Type B pancreatic cell (in vitro differentiated cells): ENCODE data around the gene FGFR2. TPM values are rescaled to one million over a fixed set of nuclear protein-coding genes. Genes with fewer than 3 reads are reported as not detected.

Experiments
- DNase-seq: peaks from one replicate; pipeline ENCODE4 v3.0.0; 2021; ENCODE audit warnings: mixed read lengths; ENCODE audit not compliant: unreplicated experiment; ENCODE audit errors: extremely low spot score
- H3K27ac Mint-ChIP-seq: 2 replicates; pipeline ENCODE4 v1.8.0; 2021; ENCODE audit warnings: mild to moderate bottlenecking, mixed read lengths
- H3K27me3 Mint-ChIP-seq: 2 replicates; pipeline ENCODE4 v1.8.0; 2021; ENCODE audit warnings: mixed read lengths
- H3K36me3 Mint-ChIP-seq: 2 replicates; pipeline ENCODE4 v1.8.0; 2021; ENCODE audit warnings: mixed read lengths
- H3K4me1 Mint-ChIP-seq: one replicate; pipeline ENCODE4 v1.8.0; 2021; ENCODE audit warnings: mixed read lengths; ENCODE audit not compliant: unreplicated experiment
- H3K4me3 Mint-ChIP-seq: 2 replicates; pipeline ENCODE4 v1.8.0; 2021; ENCODE audit warnings: mild to moderate bottlenecking, mixed read lengths
- H3K9me3 Mint-ChIP-seq: 2 replicates; pipeline ENCODE4 v1.8.0; 2021; ENCODE audit warnings: mixed read lengths
- CTCF ChIP-seq: fragments of 200-600 bp; sonication (generic); conservative IDR thresholded peaks from 2 replicates; pipeline ENCODE4 v1.5.0; 2021; ENCODE audit warnings: antibody characterized with exemption, mild to moderate bottlenecking
- total RNA-seq: library from RNA; stranded (reverse); gene quantifications from 2 replicates; pipeline ENCODE4 v1.2.1, GENCODE V29; 2021; ENCODE audit warnings: low replicate concordance

Gene FGFR2
- total RNA-seq, 1 donor from 2014 or later, result 173 TPM

DNA sequence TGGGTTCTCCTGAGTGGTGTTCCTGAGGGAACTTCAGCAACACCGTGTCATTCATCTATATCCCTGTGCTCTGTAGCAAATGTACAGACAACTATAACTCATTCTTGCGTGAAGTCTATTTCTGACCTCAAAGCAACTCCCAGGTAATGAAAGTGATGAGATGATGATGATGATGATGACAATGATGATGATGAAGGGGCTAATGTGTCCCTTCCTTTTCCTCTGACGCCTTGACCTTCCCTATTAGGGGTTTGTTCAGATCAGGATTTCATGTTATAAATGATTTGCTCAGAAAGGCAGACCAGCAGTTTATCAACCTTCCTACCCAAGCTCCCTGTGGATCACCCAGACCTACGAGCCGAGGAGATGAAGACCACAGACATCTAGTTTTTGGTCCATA, 136.9 kb downstream of the FGFR2 start:
- H3K4me1 Mint-ChIP-seq, result peaks cover 24% of the 10 kb centered on the region
- H3K36me3 Mint-ChIP-seq, result no peaks in the 10 kb centered on the region
- no peak overlapping the region for H3K4me3 Mint-ChIP-seq
- H3K27ac Mint-ChIP-seq, result no peak overlapping the region
- TF ChIP-seq CTCF, result no peak
- DNase-seq, result no peak
- H3K9me3 Mint-ChIP-seq, result peaks cover 16% of the 10 kb centered on the region
- H3K27me3 Mint-ChIP-seq, result peaks cover 8% of the 10 kb centered on the region

DNA sequence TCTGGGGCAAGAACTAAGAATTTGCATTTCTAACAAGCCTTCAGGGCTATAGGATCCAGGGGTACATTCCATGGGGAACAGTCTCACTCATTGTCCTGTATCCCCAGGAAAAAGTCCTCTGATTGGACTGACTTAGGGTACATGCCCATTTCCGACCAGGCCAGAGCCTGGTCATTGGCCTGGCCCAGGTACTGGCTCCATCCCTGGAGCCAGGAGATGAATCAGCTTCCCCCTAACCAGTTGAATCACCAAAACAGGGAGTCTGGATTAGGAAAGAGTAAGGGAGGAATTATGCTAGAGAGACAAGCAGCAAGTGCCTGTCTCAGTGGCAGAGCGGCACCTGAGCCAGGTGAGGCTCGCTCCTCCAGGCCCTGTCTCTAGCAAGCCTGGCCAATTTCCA, 137.5 kb downstream of the FGFR2 start:
- Mint-ChIP-seq H3K36me3 (no peaks in the 10 kb centered on the region), H3K4me1 (peaks cover 24% of the 10 kb centered on the region), H3K27ac (no peak overlapping the region), H3K27me3 (peaks cover 8% of the 10 kb centered on the region), H3K9me3 (peaks cover 16% of the 10 kb centered on the region), H3K4me3 (no peak overlapping the region)
- no peak for DNase-seq
- TF ChIP-seq CTCF, result no peak

GRCh38 chr10:121459622-121460453, 138.4 kb downstream of the FGFR2 start:
- no peaks in the 10 kb centered on the region for H3K36me3 Mint-ChIP-seq
- peaks cover 31% of the 10 kb centered on the region for H3K4me1 Mint-ChIP-seq
- H3K4me3 Mint-ChIP-seq, result no peak overlapping the region
- peaks cover 8% of the 10 kb centered on the region for H3K27me3 Mint-ChIP-seq
- peak overlapping the region; percentile 57 for H3K27ac Mint-ChIP-seq
- no peak for DNase-seq
- H3K9me3 Mint-ChIP-seq, result peaks cover 16% of the 10 kb centered on the region
- TF ChIP-seq CTCF, result no peak

DNA sequence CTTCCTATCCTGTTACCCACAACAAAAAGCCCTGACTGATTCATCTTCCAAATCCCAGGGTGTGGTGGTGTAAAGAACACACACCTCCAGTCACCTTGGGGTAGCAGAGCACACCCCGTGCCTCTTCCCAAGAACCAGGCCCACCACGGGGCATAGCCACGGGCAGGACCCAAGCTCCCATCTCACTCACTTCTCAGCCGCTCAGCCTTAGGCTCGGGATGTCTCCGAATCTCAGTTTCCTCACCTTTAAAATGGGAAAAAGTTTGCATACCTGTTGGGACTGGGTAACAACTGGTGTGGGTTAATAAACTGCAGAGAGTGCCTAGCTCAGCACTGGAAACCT, 139.0 kb downstream of the FGFR2 start:
- no peak for TF ChIP-seq CTCF
- peak overlapping the region; percentile 57 for H3K27ac Mint-ChIP-seq
- no peak overlapping the region for H3K4me3 Mint-ChIP-seq
- H3K36me3 Mint-ChIP-seq, result no peaks in the 10 kb centered on the region
- DNase-seq, result no peak
- peaks cover 16% of the 10 kb centered on the region for H3K9me3 Mint-ChIP-seq
- peaks cover 8% of the 10 kb centered on the region for H3K27me3 Mint-ChIP-seq
- peaks cover 31% of the 10 kb centered on the region for H3K4me1 Mint-ChIP-seq

DNA sequence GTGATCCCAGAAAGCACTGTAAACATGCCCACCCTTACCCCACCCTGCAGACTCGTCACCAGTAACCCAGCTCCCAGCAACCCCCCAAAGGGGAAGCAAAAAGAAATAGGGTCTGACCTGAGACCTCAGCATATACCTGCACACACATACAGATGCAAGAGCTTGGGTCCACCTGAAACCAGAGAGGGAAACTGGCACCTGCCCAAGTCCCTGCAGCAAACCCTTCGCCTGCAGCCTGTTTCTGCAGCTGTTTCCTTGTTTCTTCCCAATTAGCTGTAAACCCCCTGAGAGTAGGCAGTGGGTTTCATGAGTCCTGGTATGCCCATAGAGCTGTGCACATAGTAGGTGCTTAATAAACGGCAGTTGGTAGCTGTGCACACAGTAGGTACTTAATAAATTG, 140.5 kb downstream of the FGFR2 start:
- H3K27me3 Mint-ChIP-seq, result peaks cover 4% of the 10 kb centered on the region
- TF ChIP-seq CTCF, result no peak
- no peaks in the 10 kb centered on the region for H3K36me3 Mint-ChIP-seq
- peaks cover 16% of the 10 kb centered on the region for H3K9me3 Mint-ChIP-seq
- H3K27ac Mint-ChIP-seq, result no peak overlapping the region
- no peak overlapping the region for H3K4me3 Mint-ChIP-seq
- no peak for DNase-seq
- peaks cover 40% of the 10 kb centered on the region for H3K4me1 Mint-ChIP-seq
